Vagina (tissue), 2 donors: ENCODE results near the gene TMEM255B. TPM values are rescaled to one million over a fixed set of nuclear protein-coding genes. Genes with fewer than 3 reads are reported as not detected.
"Not testable (repeated sequence)": the region's sequence is repeated elsewhere in the genome, so short reads cannot be mapped to it uniquely, and the experiment has no call there.

Experiments
- DNase-seq, 2 donors: peaks; one replicate each; pipeline ENCODE4 v3.0.0-alpha.2; 2017; ENCODE audit errors: extremely low spot score in 2 of 2
- H3K27ac ChIP-seq: fragments of 200-600 bp; sonication (generic); one replicate; pipeline ENCODE4 v1.5.1; 2019
- H3K27me3 ChIP-seq: fragments of 200-600 bp; sonication (generic); one replicate; pipeline ENCODE4 v1.5.1; 2019
- H3K36me3 ChIP-seq, 2 donors: fragments of 200-600 bp; sonication (generic); one replicate each; pipeline ENCODE4 v1.5.1; 2017 to 2019
- H3K4me1 ChIP-seq: fragments of 200-600 bp; sonication (generic); one replicate; pipeline ENCODE4 v1.5.1; 2019
- H3K4me3 ChIP-seq, 2 donors: fragments of 200-600 bp; sonication (generic); 1 replicate in 1 of 2; 2 replicates in 1 of 2; pipeline ENCODE4 v1.5.1; 2016 to 2019
- H3K9me3 ChIP-seq: fragments of 200-600 bp; sonication (generic); one replicate; pipeline ENCODE4 v1.5.1; 2019
- POLR2A ChIP-seq, 2 donors: fragments of 450-650 bp; IDR thresholded peaks; one replicate each; pipeline ENCODE4 v1.6.1; 2017; ENCODE audit warnings: antibody characterized with exemption in 2 of 2, mild to moderate bottlenecking in 2 of 2, moderate library complexity in 2 of 2
- POLR2AphosphoS5 ChIP-seq, 2 donors: sonication (generic); formaldehyde crosslinking; IDR thresholded peaks; one replicate each; pipeline ENCODE4 v1.9.0; 2017; ENCODE audit warnings: antibody characterized with exemption in 2 of 2, mild to moderate bottlenecking in 2 of 2, low read depth in 1 of 2; ENCODE audit not compliant: insufficient read depth in 1 of 2
- intact Hi-C: fragments of 100-400 bp; cut with DNase I; formaldehyde crosslinking; loops from one replicate; pipeline ENCODE4 v1.15.1; 2023
- total RNA-seq: library from RNA; depleted of rRNA; stranded (reverse); fragments of >200 nt; gene quantifications from one replicate; pipeline ENCODE4 v1.2.3, GENCODE V29; 2016
- TF ChIP-seq, protein P1 (sequence below), 3 experiments: fragments of 450-650 bp in 2 of 3; fragments of 200-600 bp in 1 of 3; sonication (generic) in 1 of 3; IDR thresholded peaks; one replicate each; pipeline ENCODE4 v1.5.1; 2017 to 2019; ENCODE audit warnings: antibody characterized with exemption in 3 of 3, mild to moderate bottlenecking in 2 of 3, moderate library complexity in 2 of 3

The TMEM255B gene
- total RNA-seq, 1 donor from 2014 or later = 6.4 TPM

GRCh38 chr13:113750554-113751399 is 8.2 kb upstream of the TMEM255B start:
- DNase-seq = no peak
- TF ChIP-seq, protein P1, sequence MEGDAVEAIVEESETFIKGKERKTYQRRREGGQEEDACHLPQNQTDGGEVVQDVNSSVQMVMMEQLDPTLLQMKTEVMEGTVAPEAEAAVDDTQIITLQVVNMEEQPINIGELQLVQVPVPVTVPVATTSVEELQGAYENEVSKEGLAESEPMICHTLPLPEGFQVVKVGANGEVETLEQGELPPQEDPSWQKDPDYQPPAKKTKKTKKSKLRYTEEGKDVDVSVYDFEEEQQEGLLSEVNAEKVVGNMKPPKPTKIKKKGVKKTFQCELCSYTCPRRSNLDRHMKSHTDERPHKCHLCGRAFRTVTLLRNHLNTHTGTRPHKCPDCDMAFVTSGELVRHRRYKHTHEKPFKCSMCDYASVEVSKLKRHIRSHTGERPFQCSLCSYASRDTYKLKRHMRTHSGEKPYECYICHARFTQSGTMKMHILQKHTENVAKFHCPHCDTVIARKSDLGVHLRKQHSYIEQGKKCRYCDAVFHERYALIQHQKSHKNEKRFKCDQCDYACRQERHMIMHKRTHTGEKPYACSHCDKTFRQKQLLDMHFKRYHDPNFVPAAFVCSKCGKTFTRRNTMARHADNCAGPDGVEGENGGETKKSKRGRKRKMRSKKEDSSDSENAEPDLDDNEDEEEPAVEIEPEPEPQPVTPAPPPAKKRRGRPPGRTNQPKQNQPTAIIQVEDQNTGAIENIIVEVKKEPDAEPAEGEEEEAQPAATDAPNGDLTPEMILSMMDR (IDR thresholded peaks at IDR 0.05) = no peak
- TF ChIP-seq POLR2A (IDR thresholded peaks at IDR 0.05) = no peak

DNA sequence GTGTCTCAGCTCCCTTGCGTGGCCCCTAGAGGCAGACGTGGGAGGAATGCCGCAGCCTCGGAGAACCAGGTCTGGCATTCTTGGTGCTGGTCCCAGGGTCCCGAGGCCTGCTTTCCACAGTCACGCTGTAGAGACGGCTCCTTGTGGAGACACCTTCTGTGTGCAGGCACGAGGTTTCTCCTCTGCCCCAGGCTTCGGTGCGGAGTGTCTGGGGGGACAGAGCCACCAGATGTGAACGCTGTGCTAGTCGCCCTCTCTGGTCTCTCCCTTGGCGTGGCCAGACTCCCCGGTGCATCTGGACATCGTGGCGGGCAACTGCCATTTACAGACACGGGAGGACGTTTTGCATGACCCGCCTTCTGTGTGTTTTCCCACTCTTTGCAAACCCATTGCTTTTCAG is 7.5 kb upstream of the TMEM255B start:
- TF ChIP-seq POLR2A (IDR thresholded peaks at IDR 0.05) (no peak), POLR2AphosphoS5 (IDR thresholded peaks at IDR 0.05; ENCODE audit: insufficient read depth in 1 of 2, low read depth in 1 of 2) (no peak)
- TF ChIP-seq, protein P1 (IDR thresholded peaks at IDR 0.05) = no peak
- H3K4me1 ChIP-seq = no peaks in the 10 kb centered on the region
- no peaks in the 10 kb centered on the region for H3K27me3 ChIP-seq

More at GRCh38 chr13:113750554-113751399, 8.2 kb upstream of the TMEM255B start:
- H3K36me3 ChIP-seq = no peaks in the 10 kb centered on the region
- no peaks in the 10 kb centered on the region for H3K4me1 ChIP-seq
- H3K9me3 ChIP-seq = no peaks in the 10 kb centered on the region
- H3K27me3 ChIP-seq = no peaks in the 10 kb centered on the region
- H3K4me3 ChIP-seq = no peak overlapping the region
- intact Hi-C loops = no loop called here
- no peak overlapping the region for H3K27ac ChIP-seq

GRCh38 chr13:113752211-113752986 is 6.6 kb upstream of the TMEM255B start:
- H3K4me3 ChIP-seq, H3K27me3 ChIP-seq, H3K36me3 ChIP-seq, H3K27ac ChIP-seq, intact Hi-C loops, H3K9me3 ChIP-seq, DNase-seq, H3K4me1 ChIP-seq: not testable (repeated sequence)

More for the DNA sequence above, 7.5 kb upstream of the TMEM255B start:
- intact Hi-C loops = no loop called here
- Histone ChIP-seq H3K4me3 (no peak overlapping the region), H3K27ac (no peak overlapping the region), H3K36me3 (no peaks in the 10 kb centered on the region), H3K9me3 (no peaks in the 10 kb centered on the region)
- DNase-seq = no peak

- Histone ChIP-seq H3K9me3 (no peaks in the 10 kb centered on the region), H3K27me3 (no peaks in the 10 kb centered on the region), H3K4me1 (peaks cover 2% of the 10 kb centered on the region), H3K27ac (no peak overlapping the region), H3K36me3 (no peaks in the 10 kb centered on the region), H3K4me3 (no peak overlapping the region)
- DNase-seq = no peak
- TF ChIP-seq POLR2AphosphoS5 (IDR thresholded peaks at IDR 0.05; ENCODE audit: insufficient read depth in 1 of 2, low read depth in 1 of 2) = no peak
- intact Hi-C loops = no loop called here
These were observed 5.9 kb upstream of the TMEM255B start for GRCh38 chr13:113753171-113753570.

DNA sequence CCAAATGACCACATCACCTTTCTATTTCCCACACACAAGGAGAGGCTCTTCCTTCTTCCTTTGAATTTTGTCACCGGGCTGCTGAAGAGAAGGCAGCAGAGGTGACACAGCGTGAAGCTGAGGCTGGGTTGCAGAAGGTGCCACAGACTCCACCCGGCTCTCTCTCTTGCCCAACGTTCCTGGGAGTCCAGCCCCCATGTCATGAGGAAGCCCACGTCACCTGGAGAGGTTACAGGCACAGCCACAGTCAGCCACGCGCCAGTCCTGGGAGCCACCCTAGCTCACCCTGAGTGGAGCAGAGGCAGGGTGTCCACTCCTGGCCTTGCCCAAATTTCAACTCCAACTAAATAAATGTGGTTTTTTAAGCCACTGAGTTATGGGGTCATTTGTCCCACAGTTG is 4.8 kb upstream of the TMEM255B start:
- peaks cover 8% of the 10 kb centered on the region for H3K4me1 ChIP-seq
- no peaks in the 10 kb centered on the region for H3K9me3 ChIP-seq
- DNase-seq = no peak
- no peak overlapping the region for H3K27ac ChIP-seq
- no peaks in the 10 kb centered on the region for H3K36me3 ChIP-seq
- intact Hi-C loops = no loop called here
- no peak overlapping the region for H3K4me3 ChIP-seq
- no peaks in the 10 kb centered on the region for H3K27me3 ChIP-seq
- TF ChIP-seq, protein P1 (IDR thresholded peaks at IDR 0.05) = no peak
- no peak for TF ChIP-seq POLR2AphosphoS5 (IDR thresholded peaks at IDR 0.05; ENCODE audit: insufficient read depth in 1 of 2, low read depth in 1 of 2)
- TF ChIP-seq POLR2A (IDR thresholded peaks at IDR 0.05) = no peak

DNA sequence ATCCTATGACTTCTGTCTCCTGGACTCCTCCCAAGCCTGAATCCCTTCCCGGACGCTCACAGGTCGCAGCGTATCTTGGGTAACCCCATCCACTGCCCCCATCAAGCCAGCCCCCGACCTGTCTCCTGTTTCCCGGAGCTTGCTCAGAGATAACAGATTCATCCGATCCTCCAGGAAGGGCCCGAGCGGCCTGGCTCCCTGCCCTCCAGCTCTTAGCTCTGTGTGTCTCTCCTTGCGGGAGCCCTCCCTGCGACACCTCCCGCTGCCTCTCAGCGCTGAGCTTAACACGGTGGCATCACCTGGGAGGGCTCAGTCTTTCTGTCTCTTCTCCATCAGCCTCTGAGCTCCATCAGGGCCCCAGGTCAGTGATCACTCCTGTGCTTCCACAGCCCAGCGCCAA is 4.3 kb upstream of the TMEM255B start:
- Histone ChIP-seq H3K27ac (no peak overlapping the region), H3K9me3 (no peaks in the 10 kb centered on the region), H3K36me3 (no peaks in the 10 kb centered on the region), H3K4me1 (peaks cover 12% of the 10 kb centered on the region), H3K27me3 (no peaks in the 10 kb centered on the region), H3K4me3 (no peak overlapping the region)
- TF ChIP-seq, protein P1 (IDR thresholded peaks at IDR 0.05) = no peak
- TF ChIP-seq POLR2A (IDR thresholded peaks at IDR 0.05) = no peak
- no peak for TF ChIP-seq POLR2AphosphoS5 (IDR thresholded peaks at IDR 0.05; ENCODE audit: insufficient read depth in 1 of 2, low read depth in 1 of 2)
- intact Hi-C loops = no loop called here
- no peak for DNase-seq
